Ascending aorta (tissue), 2 donors: ENCODE results near the gene TGFBRAP1. TPM values are rescaled to one million over a fixed set of nuclear protein-coding genes. Genes with fewer than 3 reads are reported as not detected.

Experiments used
- DNase-seq, 2 donors: peaks; one replicate each; pipeline ENCODE4 v3.0.0-alpha.2; 2019; ENCODE audit warnings: low spot score in 2 of 2
- H3K27ac ChIP-seq, 2 donors: fragments of 200-600 bp; sonication (generic); one replicate each; pipeline ENCODE4 v1.5.1; 2016 to 2017; ENCODE audit warnings: mild to moderate bottlenecking in 1 of 2
- H3K27me3 ChIP-seq: fragments of 200-600 bp; sonication (generic); one replicate; pipeline ENCODE4 v1.5.1; 2017
- H3K36me3 ChIP-seq, 2 donors: fragments of 200-600 bp; sonication (generic); one replicate each; pipeline ENCODE4 v1.5.1; 2016
- H3K4me1 ChIP-seq, 2 donors: fragments of 200-600 bp; sonication (generic); one replicate each; pipeline ENCODE4 v1.5.1; 2016 to 2017; ENCODE audit warnings: mild to moderate bottlenecking in 1 of 2
- H3K4me3 ChIP-seq, 2 donors: fragments of 200-600 bp; sonication (generic); one replicate each; pipeline ENCODE4 v1.5.1; 2016 to 2017; ENCODE audit warnings: mild to moderate bottlenecking in 1 of 2
- H3K9me3 ChIP-seq, 2 donors: fragments of 200-600 bp; sonication (generic); one replicate each; pipeline ENCODE4 v1.5.1; 2016
- intact Hi-C: fragments of 100-400 bp; cut with DNase I; formaldehyde crosslinking; loops from one replicate; pipeline ENCODE4 v1.15.1; 2023
- total RNA-seq: library from RNA; depleted of rRNA; stranded (reverse); fragments of >200 nt; gene quantifications from one replicate; pipeline ENCODE4 v1.1.0, GENCODE V29; 2016
- TF ChIP-seq, protein P1 (sequence below), 3 experiments: fragments of 200-600 bp in 2 of 3; fragments of 450-650 bp in 1 of 3; sonication (generic) in 2 of 3; IDR thresholded peaks; one replicate each; pipeline ENCODE4 v1.5.1; 2016 to 2019; ENCODE audit warnings: antibody characterized with exemption in 3 of 3, mild to moderate bottlenecking in 1 of 3, moderate library complexity in 1 of 3

The TGFBRAP1 gene
- total RNA-seq, 1 donor from 2014 or later, result 30.1 TPM

DNA sequence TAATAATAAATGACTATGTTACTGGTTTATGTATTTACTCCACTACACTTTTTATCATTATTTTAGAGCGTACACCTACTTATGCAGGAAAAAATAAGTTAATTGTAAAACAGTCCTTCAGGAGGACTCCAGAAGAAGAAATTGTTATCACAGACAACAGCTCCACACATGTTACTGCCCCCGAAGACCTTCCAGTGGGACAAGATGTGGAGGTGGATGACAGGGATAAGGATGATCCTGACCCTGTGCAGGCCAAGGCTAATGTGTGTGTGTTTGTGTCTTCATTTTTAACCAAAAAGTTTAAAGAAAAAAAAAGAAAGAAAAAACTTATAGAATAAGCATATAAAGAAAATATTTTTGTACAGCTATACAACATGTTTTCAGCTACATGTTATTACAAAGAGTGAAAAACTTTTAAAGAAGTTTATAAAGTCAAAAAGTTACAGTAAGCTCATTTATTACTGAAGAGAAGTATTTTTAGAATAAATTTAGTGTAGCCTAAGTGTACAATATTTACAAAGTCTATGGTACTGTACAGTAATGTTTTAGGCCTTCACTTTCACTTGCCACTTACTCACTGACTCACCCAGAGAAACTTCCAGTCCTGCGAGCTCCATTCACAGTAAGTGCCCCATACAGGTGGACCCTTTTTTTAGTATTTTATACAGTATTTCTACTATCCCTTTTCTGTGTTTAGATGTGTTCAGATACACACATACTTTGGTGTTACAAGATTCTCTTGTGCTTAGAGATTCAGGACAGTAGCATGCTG lies 7.5 kb downstream of the TGFBRAP1 start:
- Histone ChIP-seq H3K9me3 (no peaks in the 10 kb centered on the region), H3K27ac (no peak overlapping the region), H3K27me3 (no peaks in the 10 kb centered on the region), H3K36me3 (peaks cover 0 to 3% of the 10 kb centered on the region in 2 donors), H3K4me1 (no peaks in the 10 kb centered on the region), H3K4me3 (no peak overlapping the region)
- intact Hi-C loops, result no loop called here
- TF ChIP-seq, protein P1, sequence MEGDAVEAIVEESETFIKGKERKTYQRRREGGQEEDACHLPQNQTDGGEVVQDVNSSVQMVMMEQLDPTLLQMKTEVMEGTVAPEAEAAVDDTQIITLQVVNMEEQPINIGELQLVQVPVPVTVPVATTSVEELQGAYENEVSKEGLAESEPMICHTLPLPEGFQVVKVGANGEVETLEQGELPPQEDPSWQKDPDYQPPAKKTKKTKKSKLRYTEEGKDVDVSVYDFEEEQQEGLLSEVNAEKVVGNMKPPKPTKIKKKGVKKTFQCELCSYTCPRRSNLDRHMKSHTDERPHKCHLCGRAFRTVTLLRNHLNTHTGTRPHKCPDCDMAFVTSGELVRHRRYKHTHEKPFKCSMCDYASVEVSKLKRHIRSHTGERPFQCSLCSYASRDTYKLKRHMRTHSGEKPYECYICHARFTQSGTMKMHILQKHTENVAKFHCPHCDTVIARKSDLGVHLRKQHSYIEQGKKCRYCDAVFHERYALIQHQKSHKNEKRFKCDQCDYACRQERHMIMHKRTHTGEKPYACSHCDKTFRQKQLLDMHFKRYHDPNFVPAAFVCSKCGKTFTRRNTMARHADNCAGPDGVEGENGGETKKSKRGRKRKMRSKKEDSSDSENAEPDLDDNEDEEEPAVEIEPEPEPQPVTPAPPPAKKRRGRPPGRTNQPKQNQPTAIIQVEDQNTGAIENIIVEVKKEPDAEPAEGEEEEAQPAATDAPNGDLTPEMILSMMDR (IDR thresholded peaks at IDR 0.05), result no peak
- no peak for DNase-seq

DNA sequence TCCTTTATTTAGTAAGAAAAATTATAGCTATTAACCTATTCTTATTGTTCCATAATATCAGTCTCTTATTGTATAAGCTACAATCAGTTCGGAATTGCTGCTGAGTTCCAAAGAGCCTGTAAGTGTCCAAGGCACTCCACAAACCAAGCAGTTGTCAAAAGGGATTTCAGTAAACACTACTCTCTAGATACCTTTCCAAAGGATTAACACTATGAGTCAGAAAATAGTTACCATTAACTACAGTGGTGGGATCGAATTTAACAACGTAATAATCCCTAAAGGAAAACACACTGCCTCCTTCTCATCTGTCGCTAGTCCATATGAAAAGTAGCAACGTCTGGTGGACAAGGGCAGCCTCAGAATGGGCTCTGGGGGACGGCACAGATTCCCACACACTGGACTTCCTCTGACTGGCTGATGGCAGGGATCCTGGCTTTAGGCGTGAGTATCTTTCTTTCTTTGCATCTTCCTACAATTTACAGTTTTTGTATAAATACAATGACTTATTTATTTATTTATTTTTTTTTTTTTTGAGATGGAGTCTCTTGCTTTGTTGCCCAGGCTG lies 8.8 kb downstream of the TGFBRAP1 start:
- no peak overlapping the region for H3K4me3 ChIP-seq
- no peak overlapping the region for H3K27ac ChIP-seq
- TF ChIP-seq, protein P1 (IDR thresholded peaks at IDR 0.05), result no peak
- intact Hi-C loops, result no loop called here
- H3K4me1 ChIP-seq, result no peaks in the 10 kb centered on the region
- no peaks in the 10 kb centered on the region for H3K27me3 ChIP-seq
- H3K36me3 ChIP-seq, result peaks cover 0 to 3% of the 10 kb centered on the region in 2 donors
- no peaks in the 10 kb centered on the region for H3K9me3 ChIP-seq
- DNase-seq, result no peak

DNA sequence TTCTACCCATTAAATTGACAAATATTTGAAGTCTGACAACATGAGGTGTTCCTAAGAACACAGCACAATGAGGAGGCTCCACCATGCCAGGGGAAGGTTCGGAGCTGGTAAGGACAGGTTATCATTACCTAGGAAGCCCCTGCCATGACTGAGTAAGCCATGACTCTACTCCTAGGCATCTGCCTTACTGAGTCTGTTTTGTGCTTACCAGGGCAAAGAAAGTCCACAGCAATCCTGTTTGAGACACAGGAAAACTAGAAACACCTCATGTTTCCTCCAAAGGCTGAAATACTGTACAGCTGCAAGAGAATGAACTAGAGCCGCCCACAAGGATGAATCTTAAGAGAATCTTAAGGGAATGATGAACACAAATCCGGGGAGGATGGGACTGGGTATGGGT lies 11.6 kb downstream of the TGFBRAP1 start:
- no peak overlapping the region for H3K27ac ChIP-seq
- H3K36me3 ChIP-seq, result no peaks in the 10 kb centered on the region
- no peaks in the 10 kb centered on the region for H3K27me3 ChIP-seq
- DNase-seq, result no peak
- H3K9me3 ChIP-seq, result no peaks in the 10 kb centered on the region
- TF ChIP-seq, protein P1 (IDR thresholded peaks at IDR 0.05), result no peak
- no peaks in the 10 kb centered on the region for H3K4me1 ChIP-seq
- intact Hi-C loops, result no loop called here
- no peak overlapping the region for H3K4me3 ChIP-seq

DNA sequence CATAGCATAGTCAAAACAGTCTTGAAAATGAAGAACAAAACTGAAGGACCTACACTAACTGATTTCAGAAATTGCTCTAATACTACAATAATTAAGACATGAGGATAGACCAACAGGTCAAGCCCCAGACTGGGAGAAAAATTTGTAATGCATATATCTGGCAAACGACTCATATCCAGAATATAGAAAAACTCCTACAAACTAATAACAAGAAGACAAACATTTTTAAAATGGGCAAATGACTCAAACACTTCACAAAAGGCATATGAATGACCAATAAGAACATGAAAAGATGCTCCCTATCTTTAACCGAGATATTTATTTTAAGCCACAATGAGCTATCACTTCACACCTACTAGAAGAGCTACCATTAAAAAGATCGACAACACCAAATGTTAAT lies 14.2 kb downstream of the TGFBRAP1 start:
- intact Hi-C loops, result no loop called here
- no peaks in the 10 kb centered on the region for H3K4me1 ChIP-seq
- TF ChIP-seq, protein P1 (IDR thresholded peaks at IDR 0.05), result no peak

DNA sequence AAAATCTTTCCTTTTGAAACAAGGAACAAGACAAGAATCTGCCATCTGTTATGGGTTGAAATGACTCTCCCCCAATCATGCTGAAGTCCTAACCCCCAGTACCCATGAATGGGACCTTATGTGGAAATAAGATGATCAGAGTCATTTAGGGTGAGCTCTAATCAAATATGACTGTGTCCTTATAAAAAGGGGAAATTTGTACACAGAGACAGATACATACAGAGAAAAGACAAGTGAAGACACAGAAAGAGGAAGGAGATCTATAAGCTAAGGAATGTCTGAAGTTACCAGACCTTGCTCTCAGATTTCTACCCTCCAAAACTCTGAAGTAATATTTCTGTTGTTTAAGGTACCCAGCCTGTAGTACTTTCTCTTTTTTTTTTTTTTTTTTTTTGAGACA lies 15.7 kb downstream of the TGFBRAP1 start:
- Histone ChIP-seq H3K27ac (no peak overlapping the region), H3K4me3 (no peak overlapping the region), H3K27me3 (no peaks in the 10 kb centered on the region), H3K9me3 (no peaks in the 10 kb centered on the region), H3K36me3 (no peaks in the 10 kb centered on the region), H3K4me1 (no peaks in the 10 kb centered on the region)
- TF ChIP-seq, protein P1 (IDR thresholded peaks at IDR 0.05), result no peak
- DNase-seq, result no peak
- intact Hi-C loops, result no loop called here

More for the DNA sequence above, 14.2 kb downstream of the TGFBRAP1 start:
- Histone ChIP-seq H3K27me3 (no peaks in the 10 kb centered on the region), H3K27ac (no peak overlapping the region), H3K9me3 (no peaks in the 10 kb centered on the region), H3K4me3 (no peak overlapping the region), H3K36me3 (no peaks in the 10 kb centered on the region)
- no peak for DNase-seq
